GM21515 (cell line): ENCODE measurements around the gene DMWD.

ENCODE experiments used
- ATAC-seq: cut with Tn5 transposase; IDR thresholded peaks from one replicate; pipeline ENCODE4 v1.9.1; 2021; ENCODE audit not compliant: unreplicated experiment

The DMWD gene

GRCh38 chr19:45792470-45793177, at the start of gene DMWD:
DMWD (minus strand) TSS chr19:45792845; CDS start chr19:45792756, 89 bp downstream.
- peak; percentile 90 for ATAC-seq

GRCh38 chr19:45842198-45842597, 49.6 kb upstream of the DMWD start:
- no peak for ATAC-seq

DNA sequence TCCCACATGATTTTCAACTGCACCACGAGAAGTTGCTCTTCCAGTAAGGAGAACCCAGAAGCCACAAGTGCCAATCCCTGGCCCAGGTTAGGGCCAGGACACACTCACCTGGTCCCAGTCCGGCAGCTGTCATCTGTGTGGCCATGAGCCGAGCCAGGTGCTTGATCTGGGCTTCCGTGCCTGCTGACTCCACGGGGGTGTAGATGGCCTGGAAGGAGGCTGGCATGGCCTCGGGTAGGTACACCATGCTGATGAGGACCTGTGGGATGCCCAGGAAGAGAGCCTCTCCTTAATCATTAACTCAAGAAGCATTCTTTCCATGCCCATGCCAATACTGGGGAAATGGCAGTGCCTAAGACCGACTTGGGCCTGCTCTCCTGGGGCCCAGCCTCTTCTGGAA, 42.3 kb upstream of the DMWD start:
- ATAC-seq = no peak

GRCh38 chr19:45828945-45829344, 36.3 kb upstream of the DMWD start:
- no peak for ATAC-seq

DNA sequence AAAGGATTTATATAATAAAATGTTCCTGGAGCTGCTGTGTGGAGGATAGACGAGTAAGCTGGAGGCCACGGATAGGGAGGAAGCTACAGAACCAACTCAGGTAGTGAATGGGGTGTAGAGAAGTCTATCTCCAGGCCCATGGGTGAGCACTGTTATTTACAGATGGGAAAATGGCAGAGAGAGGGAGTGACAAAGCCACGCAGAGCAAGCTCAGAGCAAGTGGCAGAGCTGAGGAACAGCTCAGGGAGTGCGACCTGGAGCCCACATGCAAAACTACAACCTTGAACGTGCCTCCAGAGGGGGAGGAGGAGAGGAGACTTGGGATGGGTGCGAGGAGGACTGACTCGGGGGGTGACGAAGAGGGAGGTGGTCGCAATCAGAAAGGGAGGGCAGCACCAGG, 35.9 kb upstream of the DMWD start:
- ATAC-seq = no peak

- ATAC-seq = no peak
These were observed 34.9 kb upstream of the DMWD start for GRCh38 chr19:45827459-45828093.

GRCh38 chr19:45826934-45827333, 34.3 kb upstream of the DMWD start:
- ATAC-seq = no peak

GRCh38 chr19:45825917-45826893, 33.6 kb upstream of the DMWD start:
- no peak for ATAC-seq

DNA sequence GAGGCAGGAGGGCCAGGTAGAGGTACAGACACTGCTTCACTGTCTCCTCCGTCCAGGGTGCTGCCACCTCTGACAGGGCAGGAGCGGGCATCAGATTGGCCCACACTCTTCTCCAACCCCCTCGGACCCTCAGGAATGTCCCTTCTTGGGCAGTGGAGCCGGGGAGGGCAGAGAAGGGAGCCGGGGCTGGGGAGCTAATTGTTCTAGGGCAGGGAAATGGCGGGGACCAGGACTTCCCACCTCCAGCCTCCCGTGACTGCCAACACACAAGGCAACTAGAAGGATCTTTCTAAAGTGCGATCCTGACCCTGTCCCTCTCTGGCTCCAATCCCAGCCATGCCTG, 32.6 kb upstream of the DMWD start:
- no peak for ATAC-seq

DNA sequence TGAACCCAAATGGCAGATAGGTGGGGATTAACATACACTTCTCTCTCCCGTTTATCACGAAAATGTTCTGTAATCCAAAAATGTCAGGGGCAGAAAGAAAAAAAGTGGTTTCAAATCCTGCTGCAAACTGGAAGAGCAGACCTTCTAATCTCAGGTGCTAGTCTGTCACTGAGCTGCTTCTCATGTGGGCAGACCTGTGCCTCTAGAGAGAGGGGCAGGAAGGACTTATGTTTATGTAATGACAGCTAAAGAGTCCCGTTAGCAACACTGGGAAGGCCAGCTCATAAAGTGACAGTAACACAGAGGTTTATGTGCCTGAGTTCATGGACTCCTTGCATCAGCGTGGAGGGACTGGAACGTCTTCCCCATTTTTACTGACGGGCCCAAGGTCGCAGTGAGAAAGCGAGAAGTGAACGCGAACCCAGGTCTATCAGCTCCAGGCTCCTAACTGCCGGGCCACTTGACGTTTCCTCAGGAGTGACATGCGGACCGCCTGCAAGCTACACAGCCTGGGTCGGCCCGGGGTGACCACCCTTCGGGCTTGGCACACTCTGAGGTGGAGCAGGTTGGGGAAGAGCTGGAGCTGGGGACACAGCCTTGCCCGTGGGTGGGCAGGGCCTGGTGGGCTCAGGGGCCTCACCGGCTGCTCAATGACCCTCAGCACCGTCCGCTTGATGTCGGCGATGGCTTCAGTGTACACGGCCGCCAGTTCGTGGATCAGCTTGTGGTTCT, 32.1 kb upstream of the DMWD start:
- no peak for ATAC-seq

- no peak for ATAC-seq
These were observed 31.4 kb upstream of the DMWD start for GRCh38 chr19:45824041-45824471.

GRCh38 chr19:45823182-45823581, 30.5 kb upstream of the DMWD start:
- no peak for ATAC-seq

GRCh38 chr19:45822716-45823115, 30.1 kb upstream of the DMWD start:
- ATAC-seq = no peak

- no peak for ATAC-seq
These were observed 28.9 kb upstream of the DMWD start for GRCh38 chr19:45821570-45821969.

- ATAC-seq = no peak
These were observed 28.5 kb upstream of the DMWD start for GRCh38 chr19:45821103-45821521.

GRCh38 chr19:45820413-45821102, 27.9 kb upstream of the DMWD start:
- ATAC-seq = no peak

GRCh38 chr19:45819769-45820168, 27.1 kb upstream of the DMWD start:
- no peak for ATAC-seq

- ATAC-seq = no peak
These were observed 25.2 kb upstream of the DMWD start for GRCh38 chr19:45817725-45818301.

DNA sequence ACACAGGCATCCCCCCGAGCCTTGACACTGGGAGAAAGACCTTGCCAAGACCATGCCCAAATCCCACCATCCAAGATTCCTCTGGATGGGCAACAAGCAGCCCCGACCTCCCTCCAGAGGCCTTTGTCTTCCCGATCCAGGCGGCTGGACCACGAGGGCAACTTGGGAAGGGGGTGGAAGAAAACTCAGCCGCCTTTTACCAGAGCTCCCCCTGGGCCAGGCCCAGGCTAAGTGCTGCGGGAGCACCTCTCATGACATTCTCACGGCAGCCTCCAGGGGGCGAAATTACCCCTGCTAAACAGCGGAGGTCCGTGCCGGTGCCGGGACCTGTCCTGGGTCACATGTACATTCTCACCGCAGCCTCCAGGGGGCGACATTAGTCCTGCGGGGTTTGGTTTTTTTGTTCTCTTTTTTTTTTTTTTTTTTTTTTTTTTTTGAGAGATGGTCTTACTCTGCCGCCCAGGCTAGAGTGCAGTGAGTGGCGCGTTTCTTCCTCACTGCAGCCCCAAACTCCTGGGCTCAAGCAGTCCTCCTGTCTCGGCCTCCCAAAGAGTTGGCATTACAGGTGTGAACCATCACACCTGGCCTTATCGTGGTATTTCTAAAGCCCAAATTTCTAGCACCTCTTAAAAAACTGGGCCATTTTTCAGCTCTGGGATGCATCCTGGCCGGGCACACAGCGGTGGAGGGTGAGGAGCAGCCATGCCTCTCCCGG, 24.5 kb upstream of the DMWD start:
- ATAC-seq = peak; percentile 73
